GM23338 (cell line): ENCODE measurements around the gene SLC9B1. TPM values are rescaled to one million over a fixed set of nuclear protein-coding genes. Genes with fewer than 3 reads are reported as not detected.

Experiments used
- ATAC-seq: fragments of 200-7000 bp; cut with Tn5 transposase; 3 replicates; pipeline ENCODE4 v1.9.1; 2020
- DNase-seq: peaks from one replicate; pipeline ENCODE4 v3.0.0-alpha.2; 2015; ENCODE audit warnings: low spot score
- H2AFZ ChIP-seq: fragments of 200-600 bp; sonication (generic); 2 replicates; pipeline ENCODE4 v1.8.0; 2016; ENCODE audit warnings: antibody characterized with exemption, mild to moderate bottlenecking, moderate library complexity
- H3F3A ChIP-seq: fragments of 200-600 bp; sonication (generic); replicated peaks from 2 replicates; pipeline ENCODE4 v1.8.0; 2017; ENCODE audit warnings: antibody characterized with exemption, mixed run types, low read depth
- H3K27ac ChIP-seq: fragments of 200-600 bp; sonication (generic); 2 replicates; pipeline ENCODE4 v1.6.1; 2016; ENCODE audit warnings: low read depth
- H3K27me3 ChIP-seq: fragments of 200-600 bp; sonication (generic); 2 replicates; pipeline ENCODE4 v1.8.0; 2016; ENCODE audit warnings: mild to moderate bottlenecking, mixed run types, moderate library complexity; ENCODE audit not compliant: insufficient read depth
- H3K36me3 ChIP-seq: fragments of 200-600 bp; sonication (generic); 2 replicates; pipeline ENCODE4 v1.8.0; 2016; ENCODE audit warnings: mild to moderate bottlenecking; ENCODE audit not compliant: insufficient read depth
- H3K4me1 ChIP-seq: fragments of 200-600 bp; sonication (generic); 2 replicates; pipeline ENCODE4 v1.8.0; 2016; ENCODE audit warnings: mild to moderate bottlenecking, moderate library complexity; ENCODE audit not compliant: insufficient read depth
- H3K4me2 ChIP-seq: fragments of 200-600 bp; sonication (generic); 2 replicates; pipeline ENCODE4 v1.7.1; 2017; ENCODE audit warnings: mixed run types
- H3K4me3 ChIP-seq: fragments of 200-600 bp; sonication (generic); 2 replicates; pipeline ENCODE4 v1.6.1; 2016; ENCODE audit warnings: mixed run types
- H3K79me2 ChIP-seq: fragments of 200-600 bp; sonication (generic); replicated peaks from 2 replicates; pipeline ENCODE4 v1.8.0; 2017; ENCODE audit warnings: mild to moderate bottlenecking; ENCODE audit not compliant: insufficient read depth
- H3K9me2 ChIP-seq: fragments of 200-600 bp; sonication (generic); 2 replicates; pipeline ENCODE4 v1.8.0; 2017; ENCODE audit not compliant: insufficient read depth
- H4K20me1 ChIP-seq: fragments of 200-600 bp; sonication (generic); replicated peaks from 2 replicates; pipeline ENCODE4 v1.8.0; 2017; ENCODE audit warnings: mild to moderate bottlenecking; ENCODE audit not compliant: insufficient read depth
- H3K27ac Mint-ChIP-seq: 2 replicates; pipeline ENCODE4 v1.8.0; 2020; ENCODE audit warnings: inconsistent platforms, mild to moderate bottlenecking, moderate library complexity, mixed read lengths
- H3K27me3 Mint-ChIP-seq: 3 replicates; pipeline ENCODE4 v1.8.0; 2022; ENCODE audit warnings: low read depth, mild to moderate bottlenecking, moderate library complexity, mixed read lengths, inconsistent platforms; ENCODE audit not compliant: insufficient read depth, poor library complexity
- H3K36me3 Mint-ChIP-seq: 3 replicates; pipeline ENCODE4 v1.8.0; 2021; ENCODE audit warnings: low read depth, mild to moderate bottlenecking, inconsistent platforms, moderate library complexity, mixed read lengths
- H3K4me1 Mint-ChIP-seq: 3 replicates; pipeline ENCODE4 v1.8.0; 2020; ENCODE audit warnings: mild to moderate bottlenecking, inconsistent platforms, mixed read lengths
- H3K4me3 Mint-ChIP-seq: 3 replicates; pipeline ENCODE4 v1.8.0; 2021; ENCODE audit warnings: moderate library complexity, mild to moderate bottlenecking, inconsistent platforms, mixed read lengths
- H3K9me3 Mint-ChIP-seq: 3 replicates; pipeline ENCODE4 v1.8.0; 2020; ENCODE audit warnings: moderate library complexity, mild to moderate bottlenecking, inconsistent platforms, mixed read lengths
- ETS1 ChIP-seq: IDR thresholded peaks from 2 replicates; pipeline ENCODE4 v1.6.1; 2016; ENCODE audit warnings: antibody characterized with exemption
- EZH2 ChIP-seq: fragments of 200-600 bp; sonication (generic); IDR thresholded peaks from one replicate; pipeline ENCODE4 v1.8.0; 2017; ENCODE audit warnings: antibody characterized with exemption, mild to moderate bottlenecking, low read depth; ENCODE audit not compliant: unreplicated experiment
- NANOG ChIP-seq: IDR thresholded peaks from 2 replicates; pipeline ENCODE4 v1.6.1; 2016; ENCODE audit warnings: antibody characterized with exemption, borderline replicate concordance
- POLR2AphosphoS5 ChIP-seq: IDR thresholded peaks from 2 replicates; pipeline ENCODE4 v1.6.1; 2016; ENCODE audit warnings: antibody characterized with exemption, low read depth
- REST ChIP-seq: IDR thresholded peaks from one replicate; pipeline ENCODE4 v1.6.1; 2018; ENCODE audit warnings: antibody characterized with exemption; ENCODE audit not compliant: unreplicated experiment
- STAT1 ChIP-seq: IDR thresholded peaks from one replicate; pipeline ENCODE4 v1.6.1; 2016; ENCODE audit warnings: antibody characterized with exemption; ENCODE audit not compliant: unreplicated experiment
- ZNF114 ChIP-seq: fragments of 250-450 bp; sonication (Bioruptor Pico); IDR thresholded peaks from 2 replicates; pipeline ENCODE4 v1.5.0; 2020; ENCODE audit warnings: mild to moderate bottlenecking, moderate library complexity
- ZNF331 ChIP-seq: fragments of 250-450 bp; sonication (Bioruptor Pico); IDR thresholded peaks from 2 replicates; pipeline ENCODE4 v1.5.0; 2020; ENCODE audit warnings: low read depth, mild to moderate bottlenecking, moderate library complexity
- ZNF462 ChIP-seq: fragments of 250-450 bp; sonication (Bioruptor Pico); IDR thresholded peaks from 2 replicates; pipeline ENCODE4 v1.5.0; 2020; ENCODE audit warnings: mild to moderate bottlenecking, moderate library complexity
- polyA plus RNA-seq: library from polyadenylated mRNA; unstranded; fragments of >200 nt; fragmentation: Nextera tagmentation; extraction: Ambion mirVana; gene quantifications from 2 replicates; pipeline ENCODE4 v1.2.1, GENCODE V29; 2016
- total RNA-seq: library from RNA; depleted of rRNA; stranded (reverse); fragments of >200 nt; shearing (Covaris generic); gene quantifications from 2 replicates; pipeline ENCODE4 v1.2.3, GENCODE V29; 2014

SLC9B1 gene
- total and polyA plus RNA-seq, 2 experiments from 2014 or later = 0.66 to 0.80 TPM

DNA sequence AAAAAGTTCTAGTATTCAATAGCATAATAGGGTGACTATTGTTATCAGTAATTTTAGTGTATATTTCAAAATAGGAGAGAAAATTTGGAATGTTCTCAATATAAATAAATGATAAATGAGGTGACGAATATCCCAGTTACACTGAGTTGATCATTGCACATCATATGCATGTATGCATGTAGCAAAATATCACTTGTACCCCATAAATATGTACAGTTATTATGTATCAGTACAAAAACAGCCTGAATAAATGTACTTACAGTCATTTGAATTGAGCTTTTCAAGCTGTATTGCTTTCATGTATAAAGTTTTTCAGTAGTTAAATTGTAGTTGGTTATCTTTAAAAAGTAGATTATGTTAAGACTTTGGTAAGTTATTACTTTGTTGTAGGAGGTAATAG is 138.2 kb downstream of the SLC9B1 start (continued):
- TF ChIP-seq REST = no peak
- no peak for TF ChIP-seq EZH2

DNA sequence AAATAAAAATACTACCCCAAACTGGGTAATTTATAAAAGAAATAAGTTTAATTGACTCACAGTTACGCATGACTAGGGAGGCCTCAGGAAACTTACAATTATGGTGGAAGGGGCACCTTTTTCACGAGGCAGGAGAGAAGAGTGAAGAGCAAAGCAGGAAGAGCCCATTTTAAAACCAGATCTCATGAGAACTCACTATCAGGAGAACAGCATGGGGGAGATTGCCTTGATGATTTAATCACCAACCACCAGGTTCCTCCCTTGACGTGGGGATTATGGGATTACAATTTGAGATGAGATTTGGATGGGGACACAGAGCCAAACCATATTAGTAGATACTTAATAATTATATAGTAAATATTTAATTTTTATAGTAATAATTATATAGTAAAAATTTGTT is 140.6 kb downstream of the SLC9B1 start:
- Mint-ChIP-seq H3K4me1 (peaks cover 11% of the 10 kb centered on the region; the same call in 2 of the 3 replicates), H3K36me3 (peaks cover 55% of the 10 kb centered on the region), H3K27me3 (peaks cover 4% of the 10 kb centered on the region), H3K9me3 (peaks cover 38% of the 10 kb centered on the region), H3K4me3 (no peak overlapping the region), H3K27ac (no peak overlapping the region)
- H3K4me2 ChIP-seq = no peak overlapping the region
- peaks cover 13% of the 10 kb centered on the region for H3K4me1 ChIP-seq
- no peaks in the 10 kb centered on the region for H3K9me2 ChIP-seq
- peaks cover 90% of the 10 kb centered on the region for H3K79me2 ChIP-seq
- H3F3A ChIP-seq = no peaks in the 10 kb centered on the region
- H3K27me3 ChIP-seq = no peaks in the 10 kb centered on the region
- DNase-seq (no peak), ATAC-seq (no peak)
- no peak overlapping the region for H2AFZ ChIP-seq
- H3K27ac ChIP-seq = no peak overlapping the region
- H4K20me1 ChIP-seq = peaks cover 7% of the 10 kb centered on the region; the same call in 1 of the 2 replicates
- no peak overlapping the region for H3K4me3 ChIP-seq
- peaks cover 22% of the 10 kb centered on the region for H3K36me3 ChIP-seq
- no peak for TF ChIP-seq REST
- TF ChIP-seq EZH2 = no peak
- no peak for TF ChIP-seq NANOG
- TF ChIP-seq ZNF462 (CRISPR knock-in tag) = no peak
- TF ChIP-seq ZNF331 = no peak
- TF ChIP-seq ZNF114 (CRISPR knock-in tag) = no peak
- TF ChIP-seq POLR2AphosphoS5 = no peak
- TF ChIP-seq STAT1 = no peak
- no peak for TF ChIP-seq ETS1
